A549 (cell line): Measurements from ENCODE around the gene SCNM1. TPM values are rescaled to one million over a fixed set of nuclear protein-coding genes. Genes with fewer than 3 reads are reported as not detected.

Source experiments
- ATAC-seq, 2 experiments: fragments of 200-7000 bp in 1 of 2; fragments of >200 bp in 1 of 2; cut with Nextera tagmentation in 1 of 2; cut with Tn5 transposase in 1 of 2; 3 replicates each; pipeline versions ENCODE4 v1.8.0 to v1.9.1; 2018 to 2020; ENCODE audit warnings: mild to moderate bottlenecking in 1 of 2, moderate library complexity in 1 of 2
- CTCF ChIA-PET: fragments of 300-600 bp; sonication (Branson Sonifier 250); formaldehyde crosslinking; extraction: SDS; loops from one replicate; lab custom pipeline; 2021; ENCODE audit warnings: antibody characterized with exemption, inconsistent platforms; lab: Yijun Ruan, JAX
- POLR2A ChIA-PET: fragments of 350-600 bp; formaldehyde crosslinking; extraction: SDS; loops from one replicate; lab custom pipeline; 2021; ENCODE audit warnings: antibody characterized with exemption, inconsistent platforms; lab: Yijun Ruan, JAX
- DNase-seq, 2 experiments: peaks; one replicate each; pipeline versions ENCODE4 v3.0.0 to v3.0.0-alpha.2; 2011 to 2016; ENCODE audit warnings: low read depth in 1 of 2, low spot score in 1 of 2
- FAIRE-seq: peaks from 2 replicates; lab custom pipeline; 2011; peaks lifted over from hg19 to GRCh38; lab: Jason Lieb, UNC
- H3K27ac ChIP-seq, 2 experiments: fragments of >200 bp; sonication (Bioruptor Twin); formaldehyde crosslinking; 3 replicates each; pipeline ENCODE4 v1.5.1; 2016 to 2017
- H3K4me1 ChIP-seq: fragments of >200 bp; sonication (Bioruptor Twin); formaldehyde crosslinking; 3 replicates; pipeline ENCODE4 v1.6.1; 2016
- H3K4me2 ChIP-seq: fragments of >200 bp; sonication (Bioruptor Twin); formaldehyde crosslinking; 3 replicates; pipeline ENCODE4 v1.6.1; 2016
- H3K4me3 ChIP-seq: fragments of >200 bp; sonication (Bioruptor Twin); formaldehyde crosslinking; 3 replicates; pipeline ENCODE4 v1.5.1; 2016
- H3K9me3 ChIP-seq: fragments of >200 bp; sonication (Bioruptor Twin); formaldehyde crosslinking; 3 replicates; pipeline ENCODE4 v1.6.1; 2016
- BCL3 ChIP-seq: fragments of >200 bp; sonication (Bioruptor Twin); formaldehyde crosslinking; IDR thresholded peaks from 3 replicates; pipeline ENCODE4 v1.6.1; 2016
- CBX8 ChIP-seq: fragments of 200-600 bp; sonication (generic); IDR thresholded peaks from 2 replicates; pipeline ENCODE4 v1.6.1; 2016
- CHD2 ChIP-seq: fragments of 150-350 bp; IDR thresholded peaks from 2 replicates; pipeline ENCODE4 v1.6.1; 2014; ENCODE audit warnings: low read length; ENCODE audit not compliant: partially characterized antibody
- FOSB ChIP-seq: fragments of 250-450 bp; sonication (Bioruptor Pico); IDR thresholded peaks from 2 replicates; pipeline ENCODE4 v1.5.0; 2020; ENCODE audit warnings: mild to moderate bottlenecking, moderate library complexity
- FOSL2 ChIP-seq, 2 experiments: fragments of 450-650 bp in 1 of 2; fragments of >200 bp in 1 of 2; sonication (Bioruptor Twin) in 1 of 2; formaldehyde crosslinking; IDR thresholded peaks; 2 replicates each; pipeline versions ENCODE4 v1.5.0 to v1.6.1; 2016 to 2020; ENCODE audit warnings: mild to moderate bottlenecking in 1 of 2, moderate library complexity in 1 of 2
- HES2 ChIP-seq: fragments of >200 bp; sonication (Bioruptor Twin); formaldehyde crosslinking; IDR thresholded peaks from 2 replicates; pipeline ENCODE4 v1.6.1; 2016
- HMGXB4 ChIP-seq: fragments of 250-450 bp; sonication (Bioruptor Pico); IDR thresholded peaks from 2 replicates; pipeline ENCODE4 v1.5.0; 2021; ENCODE audit warnings: mild to moderate bottlenecking, moderate library complexity, borderline replicate concordance
- KDM1A ChIP-seq: fragments of 200-600 bp; sonication (generic); IDR thresholded peaks from 2 replicates; pipeline ENCODE4 v1.6.1; 2016; ENCODE audit warnings: low read depth, mild to moderate bottlenecking
- MYC ChIP-seq: IDR thresholded peaks from 2 replicates; pipeline ENCODE4 v1.6.1; 2012; ENCODE audit warnings: mild to moderate bottlenecking, inconsistent platforms, low read length, improper control_type of control experiment, borderline replicate concordance
- POLR2A ChIP-seq: IDR thresholded peaks from 2 replicates; pipeline ENCODE4 v1.6.1; 2012; ENCODE audit warnings: mild to moderate bottlenecking, low read length
- POLR2AphosphoS2 ChIP-seq: conservative IDR thresholded peaks from 2 replicates; pipeline ENCODE4 v1.6.1; 2012; ENCODE audit warnings: low read length, improper control_type of control experiment, inconsistent platforms
- RAD21 ChIP-seq, 2 experiments: fragments of >200 bp in 1 of 2; sonication (Bioruptor Twin) in 1 of 2; formaldehyde crosslinking in 1 of 2; IDR thresholded peaks in 1 of 2; conservative IDR thresholded peaks in 1 of 2; 2 replicates in 1 of 2; 3 replicates in 1 of 2; pipeline ENCODE4 v1.6.1; 2012 to 2018; ENCODE audit warnings: inconsistent platforms in 1 of 2
- RCOR1 ChIP-seq: fragments of 150-350 bp; IDR thresholded peaks from 2 replicates; pipeline ENCODE4 v1.6.1; 2014; ENCODE audit warnings: antibody characterized with exemption, low read length, low read depth
- REST ChIP-seq: fragments of 200-600 bp; sonication (generic); IDR thresholded peaks from 2 replicates; pipeline ENCODE4 v1.6.1; 2016; ENCODE audit warnings: antibody characterized with exemption, mild to moderate bottlenecking, moderate library complexity
- RFX5 ChIP-seq: fragments of 450-650 bp; IDR thresholded peaks from 2 replicates; pipeline ENCODE4 v1.7.1; 2014; ENCODE audit warnings: antibody characterized with exemption, mild to moderate bottlenecking, moderate library complexity
- RNF2 ChIP-seq: fragments of 200-600 bp; sonication (generic); IDR thresholded peaks from 2 replicates; pipeline ENCODE4 v1.6.1; 2016; ENCODE audit warnings: low read depth, mild to moderate bottlenecking, antibody characterized with exemption, moderate library complexity, borderline replicate concordance
- TFCP2L1 ChIP-seq: fragments of 250-450 bp; sonication (Bioruptor Pico); IDR thresholded peaks from 2 replicates; pipeline ENCODE4 v1.5.0; 2021; ENCODE audit warnings: mild to moderate bottlenecking
- ZC3H11A ChIP-seq: fragments of 450-650 bp; IDR thresholded peaks from 2 replicates; pipeline ENCODE4 v1.6.1; 2014; ENCODE audit warnings: antibody characterized with exemption, mild to moderate bottlenecking
- ZFP36 ChIP-seq: fragments of 450-650 bp; IDR thresholded peaks from 2 replicates; pipeline ENCODE4 v1.6.1; 2014; ENCODE audit warnings: borderline replicate concordance; ENCODE audit not compliant: partially characterized antibody
- WGBS: methylation state at CpG from one replicate; pipeline ENCODE4 v1.1.6; 2017; ENCODE audit errors: missing lambda C conversion rate; 5-methylcytosine and 5-hydroxymethylcytosine counted together
- polyA plus RNA-seq, 4 experiments: library from polyadenylated mRNA; depleted of rRNA in 3 of 4; stranded (reverse); fragments of >200 nt; fragmentation: RNase III in 1 of 4; extraction: RNeasy Plus Mini Kit Qiagen cat#74134 plus additional on column Dnase treatment in 1 of 4; gene quantifications; 2 replicates in 3 of 4; 3 replicates in 1 of 4; pipeline ENCODE4 v1.2.3, GENCODE V29; 2011 to 2017

SCNM1 gene
- polyA plus RNA-seq, 2 of the 4 experiments (the other 2 are of a cell fraction) = 27.9 to 30.9 TPM

GRCh38 chr1:151211972-151212705 is 46.2 kb downstream of the SCNM1 start:
- no peak overlapping the region for H3K4me2 ChIP-seq
- 92% methylated on average over 15 of the region's 15 CpGs for WGBS
- no peak overlapping the region for H3K27ac ChIP-seq
- CTCF ChIA-PET = interaction anchor here (1.3 to 3.5 kb wide), 5 partner anchors 17 to 129 kb away, joined by 3 to 9 read pairs (median 6); no protein-coding TSS in a partner anchor
- POLR2A ChIA-PET = interaction anchor here (0.7 kb wide), 1 partner anchor 222 kb away, joined by 3 read pairs; no protein-coding TSS in a partner anchor
- no peak for FAIRE-seq
- DNase-seq = no peak
- TF ChIP-seq RFX5 (no peak), RNF2 (no peak), RAD21 (conservative IDR thresholded peaks at IDR 0.05 in 1 of 2, IDR thresholded peaks at IDR 0.05 in 1 of 2) (no peak), CHD2 (no peak), CBX8 (no peak)
- no peak; a peak in 1 of 6 replicates for ATAC-seq
- H3K9me3 ChIP-seq = no peaks in the 10 kb centered on the region
- H3K4me1 ChIP-seq = peaks cover 4% of the 10 kb centered on the region; the same call in 1 of the 3 replicates
- H3K4me3 ChIP-seq = no peak overlapping the region

GRCh38 chr1:151213560-151213959 is 47.6 kb downstream of the SCNM1 start:
- POLR2A ChIA-PET = no interaction called here
- WGBS = 77% methylated on average over 2 of the region's 2 CpGs
- Histone ChIP-seq H3K27ac (no peak overlapping the region), H3K4me1 (peaks cover 4% of the 10 kb centered on the region; the same call in 1 of the 3 replicates), H3K4me2 (no peak overlapping the region), H3K9me3 (no peaks in the 10 kb centered on the region), H3K4me3 (no peak overlapping the region)
- CTCF ChIA-PET = interaction anchor here (0.8 to 3.5 kb wide), 3 partner anchors 9 to 38 kb away, joined by 3 to 9 read pairs (median 6); no protein-coding TSS in a partner anchor
- TF ChIP-seq FOSB (CRISPR knock-in tag) (no peak), POLR2A (no peak), RCOR1 (no peak), REST (no peak), BCL3 (no peak), TFCP2L1 (CRISPR knock-in tag) (no peak), ZFP36 (no peak), CHD2 (no peak), HMGXB4 (no peak), MYC (no peak), KDM1A (no peak), FOSL2 (IDR thresholded peaks at IDR 0.05) (no peak), FOSL2 (CRISPR knock-in tag; IDR thresholded peaks at IDR 0.05) (no peak), ZC3H11A (no peak), HES2 (no peak), POLR2AphosphoS2 (no peak), RFX5 (no peak)
- no peak for DNase-seq
- no peak for ATAC-seq
- no peak for FAIRE-seq

Other genes starting within 250 kb of the SCNM1 start
- 48.8 and 56.9 TPM in 2 replicates for gene SETDB1, start 239.8 kb upstream of the SCNM1 start, polyA plus RNA-seq (2011; rRNA removed)
- gene SETDB1, start 239.8 kb upstream of the SCNM1 start, polyA plus RNA-seq (2017; fragmentation: RNase III; extraction: RNeasy Plus Mini Kit Qiagen cat#74134 plus additional on column Dnase treatment) = 25.1 to 27.6 TPM (median 25.2 TPM) in 3 replicates
- gene CERS2, start 191.3 kb upstream of the SCNM1 start, polyA plus RNA-seq (2011; rRNA removed) = 356 and 395 TPM in 2 replicates
- 183 to 196 TPM (median 196 TPM) in 3 replicates for gene CERS2, start 191.3 kb upstream of the SCNM1 start, polyA plus RNA-seq (2017; fragmentation: RNase III; extraction: RNeasy Plus Mini Kit Qiagen cat#74134 plus additional on column Dnase treatment)
- gene ANXA9, start 183.9 kb upstream of the SCNM1 start, polyA plus RNA-seq (2011; rRNA removed) = 2.2 and 3.3 TPM in 2 replicates
- gene ANXA9, start 183.9 kb upstream of the SCNM1 start, polyA plus RNA-seq (2017; fragmentation: RNase III; extraction: RNeasy Plus Mini Kit Qiagen cat#74134 plus additional on column Dnase treatment) = 1.5 to 2.1 TPM (median 1.7 TPM) in 3 replicates
- gene MINDY1, start 159.2 kb upstream of the SCNM1 start, polyA plus RNA-seq (2011; rRNA removed) = 5.2 and 7.9 TPM in 2 replicates
- 4.0 to 4.8 TPM (median 4.8 TPM) in 3 replicates for gene MINDY1, start 159.2 kb upstream of the SCNM1 start, polyA plus RNA-seq (2017; fragmentation: RNase III; extraction: RNeasy Plus Mini Kit Qiagen cat#74134 plus additional on column Dnase treatment)
- 27.0 and 27.5 TPM in 2 replicates for gene PRUNE1, start 157.7 kb upstream of the SCNM1 start, polyA plus RNA-seq (2011; rRNA removed)
- 11.1 to 11.9 TPM (median 11.1 TPM) in 3 replicates for gene PRUNE1, start 157.7 kb upstream of the SCNM1 start, polyA plus RNA-seq (2017; fragmentation: RNase III; extraction: RNeasy Plus Mini Kit Qiagen cat#74134 plus additional on column Dnase treatment)
- gene BNIPL, start 129.6 kb upstream of the SCNM1 start, polyA plus RNA-seq (2011; rRNA removed) = 0.30 and 0.38 TPM in 2 replicates
- gene BNIPL, start 129.6 kb upstream of the SCNM1 start, polyA plus RNA-seq (2017; fragmentation: RNase III; extraction: RNeasy Plus Mini Kit Qiagen cat#74134 plus additional on column Dnase treatment) = 0.22 to 0.51 TPM (median 0.28 TPM) in 3 replicates
- 2.9 and 3.3 TPM in 2 replicates for gene C1orf56, start 118.4 kb upstream of the SCNM1 start, polyA plus RNA-seq (2011; rRNA removed)
- gene C1orf56, start 118.4 kb upstream of the SCNM1 start, polyA plus RNA-seq (2017; fragmentation: RNase III; extraction: RNeasy Plus Mini Kit Qiagen cat#74134 plus additional on column Dnase treatment) = 5.1 to 6.8 TPM (median 6.6 TPM) in 3 replicates
- 78.1 and 83.1 TPM in 2 replicates for gene CDC42SE1, start 106.5 kb upstream of the SCNM1 start, polyA plus RNA-seq (2011; rRNA removed)
- 50.6 to 54.7 TPM (median 52.0 TPM) in 3 replicates for gene CDC42SE1, start 106.5 kb upstream of the SCNM1 start, polyA plus RNA-seq (2017; fragmentation: RNase III; extraction: RNeasy Plus Mini Kit Qiagen cat#74134 plus additional on column Dnase treatment)
- 33.7 and 35.3 TPM in 2 replicates for gene MLLT11, start 105.7 kb upstream of the SCNM1 start, polyA plus RNA-seq (2011; rRNA removed)
- gene MLLT11, start 105.7 kb upstream of the SCNM1 start, polyA plus RNA-seq (2017; fragmentation: RNase III; extraction: RNeasy Plus Mini Kit Qiagen cat#74134 plus additional on column Dnase treatment) = 26.0 to 28.2 TPM (median 26.5 TPM) in 3 replicates
- gene GABPB2, start 95.4 kb upstream of the SCNM1 start, polyA plus RNA-seq (2011; rRNA removed) = 9.9 and 10.8 TPM in 2 replicates
- 2.4 to 3.9 TPM (median 3.3 TPM) in 3 replicates for gene GABPB2, start 95.4 kb upstream of the SCNM1 start, polyA plus RNA-seq (2017; fragmentation: RNase III; extraction: RNeasy Plus Mini Kit Qiagen cat#74134 plus additional on column Dnase treatment)
- 1.3 and 1.7 TPM in 2 replicates for gene SEMA6C, start 19.5 kb upstream of the SCNM1 start, polyA plus RNA-seq (2011; rRNA removed)
- 1.5 to 2.5 TPM (median 1.6 TPM) in 3 replicates for gene SEMA6C, start 19.5 kb upstream of the SCNM1 start, polyA plus RNA-seq (2017; fragmentation: RNase III; extraction: RNeasy Plus Mini Kit Qiagen cat#74134 plus additional on column Dnase treatment)
- not detected in 2 replicates for gene TNFAIP8L2, start 9.5 kb upstream of the SCNM1 start, polyA plus RNA-seq (2011; rRNA removed)
- gene TNFAIP8L2, start 9.5 kb upstream of the SCNM1 start, polyA plus RNA-seq (2017; fragmentation: RNase III; extraction: RNeasy Plus Mini Kit Qiagen cat#74134 plus additional on column Dnase treatment) = not detected in 3 replicates
- gene LYSMD1, start 242 bp upstream of the SCNM1 start, polyA plus RNA-seq (2011; rRNA removed) = 10.5 and 11.6 TPM in 2 replicates
- 7.0 to 7.3 TPM (median 7.3 TPM) in 3 replicates for gene LYSMD1, start 242 bp upstream of the SCNM1 start, polyA plus RNA-seq (2017; fragmentation: RNase III; extraction: RNeasy Plus Mini Kit Qiagen cat#74134 plus additional on column Dnase treatment)
- 0.30 TPM in 1 of 2 replicates, not detected in the other for gene TMOD4, start 9.8 kb downstream of the SCNM1 start, polyA plus RNA-seq (2011; rRNA removed)
- 0.29 to 0.49 TPM in 2 of 3 replicates, not detected in the other for gene TMOD4, start 9.8 kb downstream of the SCNM1 start, polyA plus RNA-seq (2017; fragmentation: RNase III; extraction: RNeasy Plus Mini Kit Qiagen cat#74134 plus additional on column Dnase treatment)
- gene VPS72, start 24.1 kb downstream of the SCNM1 start, polyA plus RNA-seq (2011; rRNA removed) = 64.4 and 81.2 TPM in 2 replicates
- gene VPS72, start 24.1 kb downstream of the SCNM1 start, polyA plus RNA-seq (2017; fragmentation: RNase III; extraction: RNeasy Plus Mini Kit Qiagen cat#74134 plus additional on column Dnase treatment) = 49.7 to 50.8 TPM (median 49.8 TPM) in 3 replicates
- gene PIP5K1A, start 32.4 kb downstream of the SCNM1 start, polyA plus RNA-seq (2011; rRNA removed) = 129 and 183 TPM in 2 replicates
- gene PIP5K1A, start 32.4 kb downstream of the SCNM1 start, polyA plus RNA-seq (2017; fragmentation: RNase III; extraction: RNeasy Plus Mini Kit Qiagen cat#74134 plus additional on column Dnase treatment) = 46.8 to 50.0 TPM (median 49.4 TPM) in 3 replicates
- gene PSMD4, start 88.6 kb downstream of the SCNM1 start, polyA plus RNA-seq (2011; rRNA removed) = 241 and 265 TPM in 2 replicates
- gene PSMD4, start 88.6 kb downstream of the SCNM1 start, polyA plus RNA-seq (2017; fragmentation: RNase III; extraction: RNeasy Plus Mini Kit Qiagen cat#74134 plus additional on column Dnase treatment) = 207 to 218 TPM (median 210 TPM) in 3 replicates
- gene ZNF687, start 116.2 kb downstream of the SCNM1 start, polyA plus RNA-seq (2011; rRNA removed) = 14.0 and 14.3 TPM in 2 replicates
- gene ZNF687, start 116.2 kb downstream of the SCNM1 start, polyA plus RNA-seq (2017; fragmentation: RNase III; extraction: RNeasy Plus Mini Kit Qiagen cat#74134 plus additional on column Dnase treatment) = 16.3 to 18.4 TPM (median 17.5 TPM) in 3 replicates
- 34.4 and 37.7 TPM in 2 replicates for gene PI4KB, start 161.3 kb downstream of the SCNM1 start, polyA plus RNA-seq (2011; rRNA removed)
- gene PI4KB, start 161.3 kb downstream of the SCNM1 start, polyA plus RNA-seq (2017; fragmentation: RNase III; extraction: RNeasy Plus Mini Kit Qiagen cat#74134 plus additional on column Dnase treatment) = 26.3 to 27.6 TPM (median 26.8 TPM) in 3 replicates
- 55.9 and 70.0 TPM in 2 replicates for gene RFX5, start 181.1 kb downstream of the SCNM1 start, polyA plus RNA-seq (2011; rRNA removed)
- gene RFX5, start 181.1 kb downstream of the SCNM1 start, polyA plus RNA-seq (2017; fragmentation: RNase III; extraction: RNeasy Plus Mini Kit Qiagen cat#74134 plus additional on column Dnase treatment) = 49.7 to 60.1 TPM (median 59.2 TPM) in 3 replicates
- 28.6 and 35.4 TPM in 2 replicates for gene SELENBP1, start 206.6 kb downstream of the SCNM1 start, polyA plus RNA-seq (2011; rRNA removed)
- gene SELENBP1, start 206.6 kb downstream of the SCNM1 start, polyA plus RNA-seq (2017; fragmentation: RNase III; extraction: RNeasy Plus Mini Kit Qiagen cat#74134 plus additional on column Dnase treatment) = 9.0 to 12.8 TPM (median 12.6 TPM) in 3 replicates
- 405 and 431 TPM in 2 replicates for gene PSMB4, start 233.4 kb downstream of the SCNM1 start, polyA plus RNA-seq (2011; rRNA removed)
- 366 to 384 TPM (median 383 TPM) in 3 replicates for gene PSMB4, start 233.4 kb downstream of the SCNM1 start, polyA plus RNA-seq (2017; fragmentation: RNase III; extraction: RNeasy Plus Mini Kit Qiagen cat#74134 plus additional on column Dnase treatment)